HTR-8/SVneo (cell line): ENCODE data around the gene HRCT1.
"Not testable (repeated sequence)": the region's sequence is repeated elsewhere in the genome, so short reads cannot be mapped to it uniquely, and the experiment has no call there.

ENCODE experiments used
- DNase-seq: peaks from one replicate; pipeline ENCODE4 v3.0.0; 2011; ENCODE audit warnings: low spot score, mixed read lengths; ENCODE audit not compliant: insufficient read length
- FAIRE-seq: peaks from 2 replicates; lab custom pipeline; 2011; peaks lifted over from hg19 to GRCh38; lab: Jason Lieb, UNC

The HRCT1 gene

DNA sequence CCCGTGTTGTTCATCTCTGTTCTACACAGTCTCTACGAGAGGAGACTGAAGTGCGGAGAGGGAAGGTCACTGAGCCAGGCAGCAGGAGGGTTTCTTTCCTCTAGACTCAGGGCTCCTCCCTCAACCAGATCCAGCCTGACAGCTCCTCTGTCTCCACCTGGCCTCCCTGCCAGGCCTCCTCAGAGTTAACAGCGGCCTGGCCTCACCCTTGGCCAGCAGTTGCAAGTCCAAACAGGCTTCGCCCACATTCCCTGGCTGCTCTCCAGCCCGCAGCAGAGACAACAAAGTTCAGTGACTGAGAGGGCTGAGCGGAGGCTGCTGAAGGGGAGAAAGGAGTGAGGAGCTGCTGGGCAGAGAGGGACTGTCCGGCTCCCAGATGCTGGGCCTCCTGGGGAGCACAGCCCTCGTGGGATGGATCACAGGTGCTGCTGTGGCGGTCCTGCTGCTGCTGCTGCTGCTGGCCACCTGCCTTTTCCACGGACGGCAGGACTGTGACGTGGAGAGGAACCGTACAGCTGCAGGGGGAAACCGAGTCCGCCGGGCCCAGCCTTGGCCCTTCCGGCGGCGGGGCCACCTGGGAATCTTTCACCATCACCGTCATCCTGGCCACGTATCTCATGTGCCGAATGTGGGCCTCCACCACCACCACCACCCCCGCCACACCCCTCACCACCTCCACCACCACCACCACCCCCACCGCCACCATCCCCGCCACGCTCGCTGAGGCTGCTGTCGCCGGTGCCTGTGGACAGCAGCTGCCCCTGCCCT lies at the start of gene HRCT1:
HRCT1 (plus strand) TSS at position 291 of the 768 bp plus-strand sequence; CDS start at position 377, 86 bp downstream.
- peak; percentile 75 for DNase-seq
- peak; percentile 84 for FAIRE-seq

DNA sequence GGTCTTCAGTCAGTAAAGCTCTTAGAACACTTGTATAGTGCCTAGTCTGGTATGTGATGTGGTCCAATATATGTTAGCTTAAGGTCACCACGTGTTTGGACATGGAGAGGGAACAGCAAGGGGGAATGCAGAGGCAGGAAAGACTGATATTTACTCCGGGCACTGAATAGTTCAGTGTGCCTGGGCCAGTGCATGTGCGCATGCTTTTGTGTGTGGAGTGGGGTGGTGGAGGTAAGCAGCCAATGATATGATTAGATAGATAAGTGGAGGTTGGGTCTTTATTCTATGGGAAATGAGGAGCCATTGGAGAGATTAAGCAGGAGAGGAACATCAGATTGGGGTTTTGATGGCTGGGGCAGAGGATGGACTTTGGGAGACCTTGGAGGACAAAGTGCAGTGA lies 49.8 kb upstream of the HRCT1 start:
- DNase-seq (no peak), FAIRE-seq (no peak)

DNA sequence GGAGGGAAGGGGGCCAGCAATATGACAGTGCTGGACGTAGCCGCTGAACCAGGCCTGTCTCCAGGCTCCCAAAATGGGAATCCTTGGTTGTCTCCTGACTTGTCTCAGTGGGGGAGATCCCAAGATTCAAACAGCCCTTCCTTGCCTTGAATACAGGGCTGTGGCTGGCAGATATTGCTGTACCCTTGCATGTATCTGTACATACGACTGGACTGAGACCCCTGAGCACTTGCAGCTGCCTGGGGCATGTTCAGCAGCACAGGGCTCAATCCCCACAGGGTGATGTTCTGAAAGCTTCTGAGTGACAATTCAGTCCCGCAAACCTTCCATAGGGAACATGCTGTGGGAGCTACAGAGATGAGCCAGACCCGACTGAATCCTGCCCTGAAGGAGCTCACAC lies 49.1 kb upstream of the HRCT1 start:
- DNase-seq: no peak
- FAIRE-seq: no peak

DNA sequence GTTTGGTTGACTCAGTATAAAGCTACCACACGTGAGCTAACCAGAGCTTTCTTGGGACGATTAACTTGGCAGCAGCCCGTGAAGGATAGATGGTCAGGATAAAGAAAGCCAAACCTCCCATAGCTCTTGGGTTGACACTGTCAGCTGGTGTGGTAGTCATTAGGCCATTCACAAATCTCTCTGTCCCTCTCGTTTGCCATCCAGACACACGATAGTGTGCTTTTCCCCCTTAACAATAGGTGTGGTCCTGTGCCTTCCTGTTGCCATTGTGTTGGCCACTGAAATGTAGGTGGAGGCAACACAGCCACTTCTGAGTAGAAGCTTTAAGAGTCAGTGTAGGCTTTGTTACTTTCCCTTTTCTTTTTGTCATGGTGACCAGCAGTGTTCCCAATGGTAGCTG lies 47.5 kb upstream of the HRCT1 start:
- FAIRE-seq (no peak), DNase-seq (no peak)

DNA sequence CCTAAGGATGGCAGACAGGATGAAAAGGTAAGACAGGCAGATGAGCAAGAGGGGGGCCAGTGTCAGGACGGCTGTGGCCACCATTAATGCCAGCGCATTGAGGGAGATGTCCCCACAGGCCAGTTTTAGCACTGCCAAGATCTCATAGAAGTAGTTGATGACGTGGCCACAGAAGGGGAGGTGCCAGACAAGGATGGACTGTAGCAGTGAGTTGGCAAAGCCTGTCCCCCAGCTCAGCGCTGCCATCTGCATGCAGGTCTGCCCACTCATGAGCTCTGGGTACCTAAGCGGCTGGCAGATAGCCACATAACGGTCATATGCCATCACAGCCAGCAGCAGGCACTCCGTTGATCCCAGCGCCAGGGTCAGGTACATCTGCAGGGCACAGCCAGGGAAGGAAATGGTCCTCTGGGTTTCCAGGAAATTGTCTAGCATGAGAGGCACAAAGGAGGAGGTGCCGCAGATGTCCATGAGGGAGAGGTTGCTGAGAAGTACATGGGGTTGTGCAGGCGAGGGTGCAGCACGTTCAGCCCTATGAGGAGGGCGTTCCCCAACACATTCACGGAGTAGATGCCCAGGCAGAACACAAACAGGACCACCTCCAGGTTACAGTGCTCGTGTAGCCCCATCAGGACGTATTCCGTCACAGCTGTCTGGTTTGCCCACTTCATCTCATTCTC lies 46.6 kb upstream of the HRCT1 start:
- DNase-seq (no peak), FAIRE-seq (no peak)

DNA sequence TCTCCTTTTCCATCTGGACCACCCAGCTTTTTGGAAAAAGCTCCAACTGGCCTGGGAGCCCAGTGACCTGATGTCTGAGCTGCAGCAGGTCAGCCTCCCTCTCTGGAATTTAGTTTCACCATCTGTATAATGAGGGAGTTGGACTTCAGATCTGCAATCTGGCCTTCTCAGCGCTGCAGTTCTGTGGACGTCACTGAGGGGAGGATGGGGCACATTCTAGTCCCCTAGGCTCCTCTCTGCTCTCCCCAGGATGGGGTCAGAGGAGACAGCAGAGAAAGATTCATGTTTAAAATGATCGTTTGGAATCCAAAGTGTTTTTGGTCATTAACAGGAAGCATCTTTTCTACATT lies 46.0 kb upstream of the HRCT1 start:
- DNase-seq (no peak), FAIRE-seq (no peak)

DNA sequence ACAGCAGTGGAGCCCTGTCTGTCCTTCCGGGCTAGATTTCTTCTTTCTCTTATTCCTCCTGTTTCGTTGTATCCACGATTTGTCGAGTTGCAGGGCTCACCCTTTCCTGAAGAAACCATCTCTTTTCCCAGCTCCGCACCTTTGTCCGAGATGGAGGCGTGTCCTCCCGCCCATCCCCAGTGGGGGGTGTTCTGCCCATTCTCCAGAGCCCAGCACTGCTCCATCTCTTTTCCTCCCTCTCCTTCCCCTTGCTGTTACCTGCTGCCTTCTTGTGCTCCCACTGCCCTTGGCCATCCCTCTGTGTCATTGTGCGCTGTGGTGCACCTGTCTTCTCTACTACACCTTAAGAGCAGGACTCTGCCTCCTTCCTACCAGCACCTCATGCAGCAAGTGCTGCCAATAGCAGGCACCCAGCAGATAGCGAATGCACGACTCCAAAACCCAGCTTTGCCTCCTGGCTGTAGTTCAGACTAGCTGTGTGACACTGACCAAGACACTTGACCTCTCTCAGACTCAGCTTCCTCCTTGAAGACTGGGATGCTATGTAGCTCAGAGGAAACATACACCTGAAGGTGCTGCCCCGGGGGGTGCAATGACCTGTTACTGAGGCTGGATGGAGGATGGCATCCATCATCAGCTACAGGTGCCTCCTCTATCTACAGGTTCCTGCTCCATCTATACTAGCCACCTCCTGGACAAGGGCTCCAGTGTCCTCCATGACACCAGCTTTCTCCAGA lies 44.7 kb upstream of the HRCT1 start:
- no peak for DNase-seq
- FAIRE-seq: no peak

DNA sequence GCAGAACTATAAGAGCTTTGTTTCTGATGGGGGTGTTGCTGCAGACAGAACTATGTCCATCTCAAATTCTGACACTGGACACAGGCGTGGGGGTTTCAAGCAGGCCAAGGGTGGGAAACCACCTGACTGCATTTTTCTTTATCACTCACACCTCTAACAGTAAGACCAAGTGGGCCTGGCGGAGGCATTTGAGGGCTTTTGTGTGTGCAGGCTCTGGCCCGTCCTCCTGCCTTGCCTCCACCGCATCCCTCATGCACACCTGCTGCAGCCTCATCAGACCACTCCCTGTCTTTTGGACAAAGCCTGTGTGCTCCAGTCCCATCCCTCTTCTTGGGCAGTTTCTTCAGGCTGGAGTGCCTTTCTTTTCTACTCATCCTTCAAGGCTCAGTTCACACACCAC lies 43.7 kb upstream of the HRCT1 start:
- no peak for DNase-seq
- no peak for FAIRE-seq

DNA sequence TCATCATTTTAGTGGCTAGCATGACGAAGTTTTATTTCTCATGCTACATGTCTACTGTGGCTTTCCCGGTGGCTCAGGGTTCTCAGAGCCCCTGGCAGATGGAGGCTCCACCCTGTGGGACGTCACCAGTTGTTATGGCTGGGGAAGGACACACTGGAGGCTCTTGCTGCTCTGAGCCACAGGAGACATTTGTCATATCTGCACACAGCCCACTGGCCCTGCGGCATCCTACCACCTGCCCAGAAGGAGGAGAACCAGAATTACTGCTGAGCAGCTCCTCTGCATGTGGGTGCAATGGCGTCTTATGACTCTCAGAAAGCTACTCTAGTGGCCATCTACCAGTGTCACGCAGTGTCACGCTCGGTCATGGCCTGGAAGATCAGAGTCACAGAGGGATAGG lies 42.4 kb upstream of the HRCT1 start:
- DNase-seq (no peak), FAIRE-seq (no peak)

DNA sequence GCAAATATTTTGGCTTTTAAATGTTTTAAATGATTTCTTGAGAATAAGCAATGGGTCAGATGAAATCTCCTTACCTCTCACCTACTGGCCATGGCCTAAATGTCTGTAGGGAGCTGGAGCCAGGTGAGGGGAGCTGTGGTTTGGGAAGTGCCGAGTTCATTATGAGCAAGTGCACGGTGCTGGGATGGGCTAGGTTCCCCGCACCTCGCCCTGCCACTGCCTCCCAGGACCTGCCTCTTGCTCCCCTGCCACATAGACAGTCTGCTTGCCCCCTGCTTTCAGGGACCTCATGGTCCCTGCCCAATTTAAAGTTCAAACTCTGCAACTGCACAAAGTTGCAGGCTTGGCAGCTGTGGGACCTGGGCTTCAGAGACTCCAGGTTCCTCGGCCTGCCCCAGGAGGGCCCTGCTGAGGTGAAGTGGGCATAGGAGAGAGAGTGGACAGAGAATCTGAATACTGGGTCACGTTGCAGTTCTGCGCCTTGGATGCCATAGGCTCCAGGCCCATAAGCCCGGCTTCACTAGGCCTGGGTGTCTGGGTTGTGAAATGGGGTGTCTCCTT lies 41.2 kb upstream of the HRCT1 start:
- DNase-seq: no peak
- no peak for FAIRE-seq

DNA sequence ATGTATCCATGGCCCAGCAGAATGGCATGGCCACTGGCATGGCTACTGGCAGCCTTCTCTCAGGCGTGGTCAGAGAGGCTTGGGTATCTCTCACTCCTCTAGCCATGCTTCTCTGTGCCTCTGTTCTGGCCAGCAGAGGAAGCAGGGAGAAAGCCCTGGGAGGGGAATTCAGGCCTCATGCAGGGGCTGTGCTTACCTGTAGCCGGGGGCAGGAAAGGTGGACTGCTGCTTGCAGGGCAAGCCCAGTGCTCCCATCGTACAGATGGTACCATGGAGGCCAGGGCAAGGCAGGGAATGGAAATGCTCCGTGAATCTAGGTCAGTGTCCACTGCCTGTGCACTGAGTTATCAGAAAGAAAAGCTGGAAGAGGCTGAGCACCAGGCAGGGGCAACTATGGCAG lies 38.5 kb upstream of the HRCT1 start:
- FAIRE-seq (no peak), DNase-seq (no peak)

DNA sequence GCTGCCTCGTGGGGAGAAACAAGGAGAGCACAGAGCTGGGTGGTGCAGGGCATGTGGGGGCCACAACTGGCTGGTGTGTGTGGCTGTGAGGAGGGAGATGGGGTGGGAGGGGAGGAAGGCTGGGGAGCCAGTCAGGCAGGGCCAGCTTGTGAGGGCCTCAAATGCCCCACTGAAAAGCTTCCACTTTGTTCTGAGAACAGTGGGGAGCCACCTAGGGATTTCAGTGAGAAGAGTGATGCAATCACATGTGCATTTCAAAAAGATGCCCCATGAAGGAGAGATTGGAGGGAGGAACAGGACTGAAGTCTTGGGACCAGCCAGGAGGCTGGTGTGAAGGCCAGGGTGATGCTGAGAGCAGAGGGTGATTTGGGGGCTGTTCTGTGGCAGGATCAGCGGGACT lies 37.1 kb upstream of the HRCT1 start:
- FAIRE-seq (no peak), DNase-seq (no peak)

DNA sequence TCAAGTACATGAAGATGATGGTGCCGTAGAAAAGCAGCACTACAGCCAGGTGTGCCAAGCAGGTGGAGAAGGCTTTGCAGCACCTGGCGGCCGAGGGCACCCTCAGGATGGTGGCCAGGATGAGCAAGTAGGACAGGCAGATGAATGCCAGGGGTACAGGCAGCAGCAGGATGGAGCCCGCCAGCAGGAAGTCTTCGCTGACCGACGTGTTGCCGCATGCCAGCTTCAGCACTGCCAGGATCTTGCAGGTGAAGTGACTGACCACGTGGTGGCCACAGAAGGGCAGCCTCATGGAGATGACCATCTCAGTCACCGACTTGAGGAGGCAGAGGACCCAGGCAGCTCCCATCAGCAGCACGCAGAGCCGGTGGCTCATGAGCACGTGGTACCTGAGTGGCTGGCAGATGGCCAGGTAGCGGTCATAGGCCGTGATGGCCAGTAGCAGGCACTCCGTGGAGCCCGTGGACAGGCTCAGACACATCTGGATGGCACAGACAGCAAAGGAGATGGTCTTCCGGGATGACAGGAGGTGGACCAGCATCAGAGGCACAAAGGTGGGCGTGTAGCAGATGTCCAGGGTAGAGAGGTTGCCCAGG lies 36.3 kb upstream of the HRCT1 start:
- FAIRE-seq: no peak

DNA sequence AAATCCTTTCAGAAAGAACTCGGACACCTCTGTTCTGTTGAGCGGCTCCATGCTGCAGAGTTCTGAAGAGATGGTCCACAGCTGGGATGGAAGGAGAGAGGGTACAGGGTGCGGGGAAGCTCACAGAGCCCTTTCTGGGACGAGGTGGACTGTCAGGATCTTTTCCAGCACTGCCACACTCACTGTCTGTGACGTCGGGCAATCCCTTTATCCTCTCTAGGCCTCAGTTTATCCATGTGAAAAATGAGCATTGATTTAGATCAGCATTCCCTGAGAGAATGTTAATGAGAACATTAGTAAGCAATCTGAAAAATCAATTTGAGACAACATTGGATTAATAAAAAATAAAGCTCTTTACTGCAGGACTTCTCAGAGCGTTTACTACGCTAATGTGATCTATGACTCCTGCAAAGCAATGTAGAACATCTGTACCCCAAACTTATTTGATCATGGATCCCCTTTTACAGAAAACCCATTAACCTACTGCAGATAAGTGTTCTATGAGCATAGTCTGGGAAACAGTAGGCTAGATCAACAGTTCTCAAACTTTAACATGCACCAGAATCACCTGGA lies 35.6 kb upstream of the HRCT1 start, which contains the start of gene OR13J1:
OR13J1 (minus strand) TSS at position 51 of the 573 bp plus-strand sequence; CDS start at position 51, 0 bp downstream.
- no peak for FAIRE-seq
- DNase-seq: no peak

More for the DNA sequence above, 36.3 kb upstream of the HRCT1 start:
- DNase-seq: no peak

DNA sequence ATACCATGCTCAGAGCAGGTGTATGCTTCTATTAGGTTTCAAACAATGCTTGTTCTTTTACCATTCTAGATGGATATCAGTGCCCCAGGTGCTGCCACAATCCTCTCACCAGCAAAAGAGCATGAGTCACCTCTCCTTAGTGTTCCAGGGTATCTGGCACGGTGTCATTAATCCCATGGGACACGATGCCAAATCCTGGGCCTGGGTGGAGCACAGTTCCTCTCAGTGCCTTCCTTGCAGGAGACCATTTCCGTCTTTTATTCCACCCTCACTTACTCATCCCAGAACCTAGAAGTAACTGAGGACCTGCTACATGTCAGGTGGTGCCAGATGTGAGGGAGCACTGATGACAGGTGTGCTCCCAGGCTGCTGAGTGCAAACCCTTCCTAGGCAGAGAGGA lies 34.5 kb upstream of the HRCT1 start:
- DNase-seq: no peak
- FAIRE-seq: no peak

DNA sequence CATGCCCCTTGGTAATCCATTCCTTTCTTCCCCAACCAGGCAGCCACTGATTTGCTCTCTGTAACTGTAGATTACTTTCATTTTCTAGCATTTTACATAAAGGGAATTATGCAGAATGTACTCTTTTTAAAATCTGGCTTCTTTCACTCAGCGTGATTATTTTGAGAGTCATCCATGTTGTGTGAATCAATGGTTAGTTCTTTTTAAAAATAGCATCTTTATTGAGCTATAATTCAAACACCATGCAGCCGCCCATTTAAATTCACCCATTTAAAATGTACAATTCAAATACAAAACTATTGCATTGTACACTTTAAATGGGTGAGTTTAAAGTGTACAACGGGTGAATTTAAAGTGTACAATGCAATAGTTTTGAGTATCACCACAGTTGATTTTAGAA lies 33.5 kb upstream of the HRCT1 start:
- no peak for FAIRE-seq
- DNase-seq: no peak

DNA sequence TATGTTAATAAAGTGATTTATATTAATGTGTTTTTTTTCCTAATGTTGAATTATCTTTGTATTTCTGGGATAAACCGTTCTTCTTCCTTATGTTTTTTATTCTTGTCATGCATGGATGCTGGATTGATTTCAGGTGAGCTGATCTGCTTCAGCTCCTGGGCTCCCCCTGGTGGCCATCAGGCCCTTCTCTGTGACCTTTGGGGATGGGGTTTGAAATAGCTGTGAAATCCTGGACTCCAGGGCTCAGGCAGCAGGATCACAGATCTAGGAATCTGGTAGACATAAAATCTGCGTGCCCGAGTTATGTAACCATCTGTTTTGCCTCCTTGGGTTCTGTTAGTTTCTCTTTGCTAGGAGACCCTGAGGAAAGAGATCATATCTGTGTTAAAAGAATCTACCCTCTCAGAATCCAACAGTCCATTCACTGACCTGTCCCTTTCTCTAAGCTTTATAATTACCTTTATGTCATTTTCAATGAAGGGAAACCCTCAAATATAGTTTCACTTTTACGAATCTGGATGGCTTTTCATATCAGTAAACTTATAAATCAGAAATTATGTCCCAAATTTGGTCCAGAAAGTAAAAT lies 23.6 kb upstream of the HRCT1 start:
- no peak for FAIRE-seq

DNA sequence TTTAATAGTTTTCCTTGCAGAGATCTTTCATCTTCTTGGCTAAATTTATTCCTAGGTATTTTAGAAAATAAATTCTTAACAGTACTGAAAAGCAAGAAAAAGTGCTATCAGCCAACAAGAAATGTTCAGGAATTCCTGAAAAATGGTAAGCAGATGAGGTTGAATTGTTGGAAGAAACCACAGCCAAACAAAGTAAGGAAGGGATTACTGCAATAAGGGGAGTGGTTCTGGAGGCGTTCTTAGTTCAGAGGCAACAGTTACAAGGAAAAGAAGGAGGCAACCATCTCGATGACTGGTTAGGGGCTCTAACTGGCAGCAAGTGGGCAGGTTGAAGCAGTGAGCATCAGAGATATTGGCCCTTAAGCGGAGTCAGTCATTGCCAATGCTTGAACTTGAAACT lies 23.0 kb upstream of the HRCT1 start:
- DNase-seq: no peak
- no peak for FAIRE-seq

More for the DNA sequence above, 23.6 kb upstream of the HRCT1 start:
- DNase-seq: peak; percentile 59

DNA sequence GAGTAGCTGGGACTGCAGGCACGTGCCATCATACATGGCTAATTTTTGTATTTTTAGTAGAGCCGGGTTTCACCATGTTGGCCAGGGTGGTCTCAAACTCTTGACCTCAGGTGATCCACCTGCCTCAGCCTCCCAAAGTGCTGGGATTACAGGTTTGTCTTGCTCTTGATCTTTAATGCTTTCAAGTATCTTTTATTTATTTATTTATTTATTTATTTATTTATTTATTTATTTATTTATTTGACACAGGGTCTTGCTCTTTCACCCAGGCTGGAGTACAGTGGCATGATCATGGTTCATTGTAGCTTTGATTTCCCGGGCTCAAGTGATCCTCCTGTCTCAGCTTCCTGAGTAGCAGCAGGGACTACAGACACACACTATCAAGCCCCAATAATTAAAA lies 21.1 kb upstream of the HRCT1 start:
- not testable (repeated sequence) for DNase-seq, FAIRE-seq

DNA sequence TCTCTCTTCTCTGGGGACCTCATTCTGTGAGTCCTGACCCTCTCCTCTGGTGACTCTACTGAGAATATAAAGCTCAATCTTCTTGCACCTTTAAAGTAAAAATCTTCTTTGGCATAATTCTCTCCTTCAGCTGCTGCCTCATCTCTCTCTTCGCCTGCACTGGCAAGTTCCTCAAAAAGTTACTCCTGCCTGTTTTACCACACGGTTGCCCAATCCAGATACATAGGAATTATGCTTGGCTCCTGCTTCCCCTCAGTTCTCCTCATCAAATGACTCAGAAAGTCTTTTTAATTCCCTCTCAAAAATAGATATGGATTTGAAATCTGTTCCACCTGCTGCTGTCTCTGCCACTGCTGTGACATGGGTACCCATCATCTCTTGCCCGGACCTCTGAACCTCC lies 14.4 kb upstream of the HRCT1 start:
- DNase-seq: no peak
- FAIRE-seq: no peak
